IPS-15b (cell line): ENCODE data around the gene EMD.
"Not testable (repeated sequence)": the region's sequence is repeated elsewhere in the genome, so short reads cannot be mapped to it uniquely, and the experiment has no call there.

ENCODE experiments used
- H3K27me3 ChIP-seq: one replicate; pipeline ENCODE4 v1.6.1; 2013; ENCODE audit warnings: low read length; ENCODE audit not compliant: control insufficient read depth, insufficient read depth
- H3K36me3 ChIP-seq: one replicate; pipeline ENCODE4 v1.6.1; 2013; ENCODE audit warnings: low read length; ENCODE audit not compliant: control insufficient read depth, insufficient read depth
- H3K4me1 ChIP-seq: one replicate; pipeline ENCODE4 v1.6.1; 2013; ENCODE audit warnings: mild to moderate bottlenecking, low read length; ENCODE audit not compliant: control insufficient read depth, insufficient read depth
- H3K4me3 ChIP-seq: one replicate; pipeline ENCODE4 v1.5.1; 2013; ENCODE audit warnings: low read depth, low read length
- H3K9ac ChIP-seq: one replicate; pipeline ENCODE4 v1.6.1; 2013; ENCODE audit warnings: low read depth, mild to moderate bottlenecking, low read length
- H3K9me3 ChIP-seq: one replicate; pipeline ENCODE4 v1.6.1; 2013; ENCODE audit warnings: mild to moderate bottlenecking, low read length; ENCODE audit not compliant: control insufficient read depth, insufficient read depth

The EMD gene

DNA sequence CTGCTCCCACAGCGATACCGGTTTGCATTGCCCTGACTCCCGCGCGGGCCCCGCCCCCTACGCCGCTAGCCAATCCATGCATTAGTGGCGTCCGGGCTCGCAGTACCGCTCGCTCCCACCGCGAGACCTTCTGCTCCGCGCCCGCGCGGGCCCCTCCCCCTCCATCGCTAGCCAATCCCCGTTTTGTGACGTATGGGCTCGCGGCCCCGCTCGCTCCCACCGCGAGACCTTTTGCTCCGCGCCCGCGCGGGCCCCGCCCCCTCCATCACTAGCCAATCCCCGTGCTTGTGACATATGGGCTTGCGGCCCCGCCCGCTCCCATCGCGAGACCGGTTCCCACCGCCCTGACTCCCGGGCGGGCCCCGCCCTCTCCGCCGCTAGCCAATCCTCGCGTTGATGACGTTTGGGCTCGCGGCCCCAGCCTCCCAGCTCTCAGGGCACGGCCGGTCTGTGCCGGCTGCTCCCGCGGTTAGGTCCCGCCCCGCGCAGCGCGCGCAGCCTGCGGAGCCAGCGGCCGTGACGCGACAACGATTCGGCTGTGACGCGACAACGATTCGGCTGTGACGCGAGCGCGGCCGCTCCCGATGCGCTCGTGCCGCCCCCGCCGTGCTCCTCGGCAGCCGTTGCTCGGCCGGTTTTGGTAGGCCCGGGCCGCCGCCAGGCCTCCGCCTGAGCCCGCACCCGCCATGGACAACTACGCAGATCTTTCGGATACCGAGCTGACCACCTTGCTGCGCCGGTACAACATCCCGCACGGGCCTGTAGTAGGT is at the start of gene EMD:
Gene EMD (plus strand): TSS at position 497 of the 770 bp plus-strand sequence. CDS start 190 bp downstream, at position 687.
- Histone ChIP-seq H3K27me3 (no peaks in the 10 kb centered on the region), H3K9ac (peak within 1 kb of the TSS; percentile 60), H3K4me3 (peak within 1 kb of the TSS; percentile 80), H3K9me3 (no peaks in the 10 kb centered on the region), H3K36me3 (peaks cover 4% of the 10 kb centered on the region), H3K4me1 (no peaks in the 10 kb centered on the region)

DNA sequence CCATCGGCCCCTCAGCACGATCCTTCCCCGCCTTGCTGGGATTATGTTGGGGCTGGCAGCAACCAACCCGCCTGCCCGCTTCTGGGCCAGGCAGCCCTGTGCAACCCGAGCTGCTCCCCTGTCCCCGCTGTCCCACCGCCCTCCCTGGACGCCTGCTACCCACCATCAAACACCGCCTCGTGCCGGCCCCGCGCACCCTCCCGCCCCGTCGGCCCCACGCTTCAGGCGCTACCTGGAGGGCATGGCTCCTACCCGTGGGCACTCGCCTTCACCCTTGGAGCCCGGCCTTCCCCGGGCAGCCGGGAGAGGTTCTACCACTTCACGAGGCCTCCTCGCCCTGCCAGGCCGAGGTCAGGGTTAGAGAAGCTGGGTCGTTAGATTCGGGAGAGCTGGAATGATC is 46.5 kb upstream of the EMD start:
- H3K27me3 ChIP-seq = no peaks in the 10 kb centered on the region
- no peak overlapping the region for H3K4me3 ChIP-seq
- H3K9ac ChIP-seq = no peak overlapping the region
- H3K9me3 ChIP-seq = peaks cover 5% of the 10 kb centered on the region
- H3K36me3 ChIP-seq = no peaks in the 10 kb centered on the region
- H3K4me1 ChIP-seq = no peaks in the 10 kb centered on the region

DNA sequence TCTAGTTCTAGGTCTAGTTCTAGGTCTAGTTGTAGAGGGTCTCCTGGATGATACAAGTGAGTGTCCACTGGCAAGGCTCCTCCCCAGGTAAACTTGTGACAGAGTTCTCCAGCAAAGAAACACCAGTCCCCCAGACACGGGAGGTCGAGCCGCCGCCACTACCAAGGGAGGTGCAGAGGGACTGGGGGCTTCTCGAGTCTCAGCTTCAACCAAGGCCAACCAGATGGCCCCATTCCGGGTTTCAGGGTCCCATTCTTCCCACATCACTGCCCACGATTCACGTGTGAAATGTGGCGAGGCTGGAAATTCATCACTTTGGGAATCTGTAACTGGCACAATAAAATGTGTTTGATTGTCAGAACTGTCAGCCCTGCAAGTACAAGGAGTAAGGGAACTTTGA is 46.0 kb upstream of the EMD start:
- Histone ChIP-seq H3K27me3 (no peaks in the 10 kb centered on the region), H3K36me3 (no peaks in the 10 kb centered on the region), H3K9me3 (peaks cover 5% of the 10 kb centered on the region), H3K4me1 (no peaks in the 10 kb centered on the region), H3K9ac (no peak overlapping the region), H3K4me3 (no peak overlapping the region)

DNA sequence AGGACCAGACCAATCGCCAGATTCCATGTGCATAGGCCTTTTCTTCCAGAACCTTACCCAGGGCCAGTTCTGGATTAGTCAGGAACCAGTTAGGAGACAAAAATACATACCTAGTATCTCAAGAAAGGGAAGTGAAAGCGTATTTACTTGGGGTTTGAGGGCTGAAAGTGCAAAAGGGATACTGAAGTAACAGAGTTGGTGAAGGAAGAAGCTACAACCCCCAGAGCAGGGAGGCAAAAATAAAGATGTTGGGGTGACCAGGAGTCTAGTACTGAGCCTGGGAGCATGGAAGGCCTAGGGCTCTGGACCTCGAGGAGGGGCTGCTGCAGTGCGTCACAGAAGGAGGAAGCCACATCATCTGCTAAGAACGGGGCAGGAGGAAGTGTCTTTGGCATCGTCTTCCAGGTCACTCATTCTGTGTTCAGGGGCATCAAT is 45.2 kb upstream of the EMD start:
- Histone ChIP-seq H3K4me3 (no peak overlapping the region), H3K9me3 (peaks cover 3% of the 10 kb centered on the region), H3K4me1 (no peaks in the 10 kb centered on the region), H3K27me3 (no peaks in the 10 kb centered on the region), H3K36me3 (no peaks in the 10 kb centered on the region), H3K9ac (no peak overlapping the region)

DNA sequence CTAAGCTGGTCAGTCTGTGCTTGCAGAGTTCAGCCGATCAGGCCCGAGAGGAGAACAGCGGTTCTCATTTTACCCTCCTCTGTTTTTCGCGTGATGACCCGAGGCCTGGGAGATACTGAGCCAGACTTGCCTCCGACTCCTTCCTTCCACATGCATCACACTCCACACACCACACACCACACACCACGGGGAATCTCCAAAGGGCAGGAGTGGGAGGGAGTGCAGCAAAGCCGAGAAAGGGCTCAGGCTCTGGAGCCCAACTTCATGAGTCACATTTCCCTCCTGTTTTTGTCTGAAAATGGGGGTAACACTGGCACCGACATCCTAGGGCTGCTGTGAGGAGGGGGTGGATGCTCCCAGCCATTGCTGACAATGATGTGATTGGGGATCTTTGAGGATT is 44.6 kb upstream of the EMD start:
- Histone ChIP-seq H3K36me3 (no peaks in the 10 kb centered on the region), H3K27me3 (no peaks in the 10 kb centered on the region), H3K4me1 (no peaks in the 10 kb centered on the region), H3K9ac (no peak overlapping the region), H3K9me3 (no peaks in the 10 kb centered on the region), H3K4me3 (no peak overlapping the region)

DNA sequence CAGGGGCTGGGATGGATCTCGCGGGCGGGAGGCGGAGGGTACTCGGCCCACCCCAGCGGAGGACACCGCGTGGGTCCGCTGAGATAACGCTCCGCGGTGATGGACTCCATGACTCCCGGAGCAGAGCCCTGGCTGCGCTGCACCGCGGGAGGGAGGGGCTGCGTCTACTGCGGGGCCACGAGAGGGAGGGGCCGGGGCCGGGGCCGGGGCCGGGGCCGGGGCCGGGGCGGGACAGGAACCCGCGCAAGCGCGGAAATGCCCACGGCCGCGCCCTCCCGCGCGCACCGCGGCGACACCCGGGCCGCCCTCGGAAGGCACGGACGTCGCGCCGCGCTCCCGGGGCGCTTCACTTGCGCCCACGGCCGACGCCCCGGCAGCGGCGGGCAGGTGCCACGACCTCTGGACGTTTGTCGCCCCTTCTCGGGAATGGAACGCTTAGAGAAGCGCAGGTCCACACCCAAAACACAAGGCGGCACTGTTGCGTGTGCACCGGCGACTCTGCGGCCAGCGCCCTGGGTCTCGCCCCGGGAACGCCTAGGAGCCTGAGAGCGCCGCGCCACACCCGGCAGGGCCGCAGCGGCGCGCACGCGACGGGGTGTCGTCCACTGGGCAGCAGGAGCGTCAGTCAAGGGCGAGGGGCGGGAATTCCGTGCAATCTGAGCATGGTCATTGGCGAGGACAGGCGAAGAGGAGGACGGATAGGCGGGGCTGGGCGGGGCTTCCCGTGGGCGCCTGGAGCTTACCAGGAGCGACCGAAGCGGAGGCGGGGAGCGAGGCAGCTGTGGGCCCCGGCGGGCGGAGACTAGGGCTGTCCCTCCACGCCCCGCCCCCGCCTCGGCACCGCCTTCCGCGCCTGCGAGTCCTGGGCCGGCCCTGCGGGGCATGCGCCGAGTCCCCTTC is 37.4 kb upstream of the EMD start:
- not testable (repeated sequence) for H3K9ac ChIP-seq, H3K9me3 ChIP-seq, H3K4me1 ChIP-seq, H3K27me3 ChIP-seq, H3K4me3 ChIP-seq, H3K36me3 ChIP-seq

DNA sequence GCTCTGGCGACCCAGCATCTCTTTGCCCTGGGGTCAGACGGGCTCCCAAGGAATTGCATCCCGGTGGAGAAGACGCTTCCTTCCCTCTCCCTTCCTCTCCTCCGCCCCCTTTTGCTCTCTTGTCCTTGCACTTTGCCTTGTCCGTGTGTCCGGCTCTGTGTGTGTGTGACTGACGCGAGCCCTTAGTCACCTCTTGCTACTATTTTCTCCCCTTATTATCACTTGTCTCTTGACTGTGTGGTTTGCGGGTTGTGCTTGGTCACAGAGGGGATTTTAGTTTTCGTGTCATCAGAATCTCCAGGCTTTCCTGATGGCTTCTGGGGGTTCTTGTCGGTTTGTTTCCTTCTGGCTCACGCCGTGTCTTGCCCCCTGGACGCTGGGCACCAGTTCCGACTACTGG is 36.0 kb upstream of the EMD start:
- H3K36me3 ChIP-seq, H3K27me3 ChIP-seq: not testable (repeated sequence)

DNA sequence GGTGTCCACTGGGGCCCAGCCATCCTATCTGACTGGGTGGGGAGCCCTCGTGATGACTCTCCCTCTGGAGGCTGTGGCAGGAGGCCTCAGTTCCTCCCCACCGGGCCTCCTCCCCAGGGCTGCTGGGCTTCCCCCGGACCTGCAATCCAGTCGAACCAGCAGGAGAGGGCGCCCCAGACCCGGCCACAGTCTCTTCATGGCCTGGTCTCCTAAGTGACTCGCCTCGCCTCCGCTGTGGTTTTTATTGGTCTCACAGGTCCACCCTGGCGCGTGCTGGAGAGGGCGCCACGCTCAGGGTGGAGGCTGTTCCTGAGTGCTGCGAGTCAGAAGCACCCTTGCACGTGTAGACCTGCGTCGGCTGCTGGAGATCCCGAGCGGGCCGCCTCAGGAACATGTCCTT is 35.5 kb upstream of the EMD start:
- not testable (repeated sequence) for H3K9ac ChIP-seq, H3K9me3 ChIP-seq, H3K27me3 ChIP-seq, H3K4me1 ChIP-seq, H3K36me3 ChIP-seq, H3K4me3 ChIP-seq

More for the DNA sequence above, 36.0 kb upstream of the EMD start:
- H3K9me3 ChIP-seq, H3K4me1 ChIP-seq, H3K4me3 ChIP-seq, H3K9ac ChIP-seq: not testable (repeated sequence)

DNA sequence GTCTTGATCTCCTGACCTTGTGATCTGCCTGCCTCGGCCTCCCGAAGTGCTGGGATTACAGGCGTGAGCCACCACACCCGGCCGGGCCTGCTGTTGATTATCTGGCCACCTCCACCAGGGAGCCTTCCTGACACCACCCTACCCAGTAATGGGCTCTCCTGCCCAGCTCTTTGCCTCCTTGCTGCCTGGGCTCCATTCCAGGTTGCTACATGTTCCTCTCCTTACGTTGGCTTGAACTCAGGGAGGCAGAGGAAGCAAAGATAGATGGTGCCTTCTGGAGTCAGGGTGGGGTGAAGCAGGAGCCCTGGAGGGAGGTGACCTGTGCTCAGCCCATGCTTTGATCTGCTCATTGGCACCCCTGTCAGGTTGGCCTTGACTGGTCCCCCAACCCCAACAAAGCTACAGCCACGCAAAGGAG is 31.0 kb upstream of the EMD start:
- Histone ChIP-seq H3K4me1 (no peaks in the 10 kb centered on the region), H3K27me3 (no peaks in the 10 kb centered on the region), H3K9me3 (no peaks in the 10 kb centered on the region), H3K9ac (no peak overlapping the region), H3K36me3 (peaks cover 51% of the 10 kb centered on the region), H3K4me3 (no peak overlapping the region)

DNA sequence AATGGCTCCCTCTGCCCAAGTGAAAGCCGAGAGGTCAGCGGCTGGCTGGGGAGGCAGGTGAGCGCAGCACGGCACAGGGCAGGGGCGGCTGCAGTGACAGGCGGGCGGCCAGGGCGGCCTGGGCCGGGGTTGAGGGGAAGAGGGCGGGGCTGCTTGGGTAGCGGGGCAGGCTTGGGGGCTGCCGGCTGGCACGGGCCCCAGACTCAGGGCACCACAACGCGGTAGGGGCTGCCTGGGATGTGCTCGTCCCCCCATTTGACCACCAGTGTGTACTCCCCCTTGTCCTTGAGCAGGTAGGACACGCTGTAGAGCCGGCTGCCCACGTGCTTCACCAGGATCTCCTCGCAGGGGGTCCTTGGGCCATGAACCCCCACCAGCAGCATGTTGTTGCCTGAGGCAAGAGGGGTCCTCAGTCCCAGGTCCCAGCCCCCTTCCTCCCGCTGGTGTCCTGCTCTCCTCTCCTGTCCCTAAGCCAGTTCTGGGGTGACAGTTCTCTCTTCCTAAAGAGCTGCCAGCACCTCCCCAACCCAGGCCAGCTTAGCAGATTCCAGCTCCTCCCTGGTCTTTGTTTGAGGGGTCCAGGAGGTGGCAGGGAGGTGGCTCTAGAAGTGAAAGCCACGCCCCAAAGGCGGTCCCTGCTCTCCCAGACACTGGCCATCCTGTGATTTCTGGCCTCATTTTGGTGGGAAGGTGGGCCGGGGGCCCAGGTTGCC is 30.3 kb upstream of the EMD start:
- H3K36me3 ChIP-seq = peaks cover 58% of the 10 kb centered on the region

DNA sequence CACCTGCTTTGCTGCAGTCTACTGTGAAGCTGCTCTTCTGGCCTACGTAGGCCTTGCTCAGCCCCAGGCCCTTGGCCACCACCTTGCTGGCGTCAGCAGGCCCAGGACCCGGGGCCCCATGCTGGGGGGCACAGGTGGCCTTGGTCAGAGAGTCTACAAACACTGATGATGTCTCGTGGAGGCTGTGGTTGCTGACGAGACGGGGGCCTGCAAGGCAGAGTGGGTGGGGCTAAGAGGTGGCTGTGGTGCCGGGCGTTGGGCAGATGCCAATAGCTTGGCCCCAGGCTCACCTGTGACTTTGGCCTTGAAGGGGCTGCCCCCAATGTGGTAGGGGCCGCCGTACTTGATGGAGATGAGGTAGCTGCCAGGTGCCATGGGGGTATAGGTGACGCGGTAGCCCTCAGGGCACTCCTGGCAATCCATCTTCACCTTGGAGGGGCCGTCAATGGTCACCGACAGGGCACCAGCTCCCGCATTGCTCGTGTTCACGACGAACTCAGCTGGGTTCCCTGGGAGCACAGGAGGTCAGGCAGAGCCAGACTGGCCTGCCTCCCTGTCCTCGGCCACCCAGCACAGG is 29.6 kb upstream of the EMD start:
- H3K9me3 ChIP-seq = peaks cover 4% of the 10 kb centered on the region
- H3K27me3 ChIP-seq = no peaks in the 10 kb centered on the region
- H3K4me1 ChIP-seq = no peaks in the 10 kb centered on the region
- H3K36me3 ChIP-seq = peaks cover 64% of the 10 kb centered on the region
- H3K9ac ChIP-seq = no peak overlapping the region
- no peak overlapping the region for H3K4me3 ChIP-seq

More for the DNA sequence above, 30.3 kb upstream of the EMD start:
- Histone ChIP-seq H3K9me3 (no peaks in the 10 kb centered on the region), H3K27me3 (no peaks in the 10 kb centered on the region), H3K9ac (no peak overlapping the region), H3K4me1 (no peaks in the 10 kb centered on the region), H3K4me3 (no peak overlapping the region)
